ENCODE results near the gene SALL3. TPM values are rescaled to one million over a fixed set of nuclear protein-coding genes. Genes with fewer than 3 reads are reported as not detected.

The SALL3 gene
- total RNA-seq: 1.3 TPM in 1 of 2 replicates, not detected in the other

DNA sequence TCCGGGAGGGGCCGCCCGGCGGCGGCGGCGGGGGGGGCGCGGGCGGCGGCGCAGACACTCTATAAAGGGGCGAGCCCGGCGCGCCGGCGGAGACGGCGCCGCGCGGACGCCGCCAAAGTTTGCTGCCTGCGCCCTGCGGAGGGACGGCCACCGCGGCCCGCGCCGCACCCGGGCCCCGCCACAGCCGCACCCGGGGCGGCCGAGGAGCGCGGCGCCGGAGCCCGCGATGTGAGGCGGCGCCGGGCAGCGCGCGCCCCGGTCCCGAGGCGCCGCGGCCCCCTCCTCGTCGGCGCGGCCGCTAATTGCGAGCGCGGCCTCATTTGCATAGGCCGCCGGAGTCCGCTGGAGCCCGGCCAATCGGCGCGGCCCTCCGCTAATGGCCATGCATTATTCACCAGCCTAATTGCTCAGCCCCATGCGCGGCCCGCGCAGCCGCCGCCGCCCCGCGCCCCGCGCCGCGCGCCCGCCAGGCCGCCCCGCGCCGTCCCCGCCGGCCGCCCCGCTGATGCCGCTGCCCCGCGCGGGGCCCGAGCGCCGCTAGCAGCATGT is at the start of gene SALL3:
SALL3 (plus strand) TSS at position 89 of the 549 bp plus-strand sequence; CDS start at position 546, 457 bp downstream.

Other genes starting within 250 kb of the SALL3 start
- 7.2 and 28.2 TPM in 2 replicates for gene ATP9B, start 89.6 kb downstream of the SALL3 start, total RNA-seq

Measured in epithelial cell of alveolus of lung (primary cell).